Calu3 (cell line): ENCODE measurements around the gene DRC1. TPM values are rescaled to one million over a fixed set of nuclear protein-coding genes. Genes with fewer than 3 reads are reported as not detected.

Source experiments
- BruUV-seq: library from RNA; stranded (reverse); fragments of 400-500 nt; replicated peaks from 2 replicates; lab custom pipeline; 2021; lab: Mats Ljungman, UMichigan
- CTCF ChIA-PET: fragments of 300-600 bp; sonication (Branson Sonifier 250); formaldehyde crosslinking; loops from one replicate; lab custom pipeline; 2022; ENCODE audit warnings: antibody characterized with exemption; lab: Charles Lee
- DNase-seq: peaks from one replicate; pipeline ENCODE4 v3.0.0; 2022
- H3K27ac Mint-ChIP-seq: one replicate; pipeline ENCODE4 v1.8.0; 2022; ENCODE audit warnings: mixed read lengths; ENCODE audit not compliant: unreplicated experiment
- H3K27me3 Mint-ChIP-seq: one replicate; pipeline ENCODE4 v1.8.0; 2022; ENCODE audit warnings: mixed read lengths; ENCODE audit not compliant: unreplicated experiment
- H3K36me3 Mint-ChIP-seq: one replicate; pipeline ENCODE4 v1.8.0; 2022; ENCODE audit warnings: mild to moderate bottlenecking, moderate library complexity, mixed read lengths; ENCODE audit not compliant: insufficient read depth, unreplicated experiment
- H3K4me1 Mint-ChIP-seq: one replicate; pipeline ENCODE4 v1.8.0; 2022; ENCODE audit warnings: mild to moderate bottlenecking, low read depth, mixed read lengths; ENCODE audit not compliant: unreplicated experiment
- H3K4me3 Mint-ChIP-seq: one replicate; pipeline ENCODE4 v1.8.0; 2022; ENCODE audit warnings: mild to moderate bottlenecking, low read depth, moderate library complexity, mixed read lengths; ENCODE audit not compliant: unreplicated experiment
- H3K9me3 Mint-ChIP-seq: one replicate; pipeline ENCODE4 v1.8.0; 2022; ENCODE audit warnings: low read depth, mixed read lengths; ENCODE audit not compliant: unreplicated experiment
- intact Hi-C: fragments of 100-400 bp; cut with micrococcal nuclease; formaldehyde crosslinking; loops from one replicate; pipeline ENCODE4 v1.10.0; 2022; ENCODE audit not compliant: unreplicated experiment
- total RNA-seq: library from RNA; stranded (reverse); gene quantifications from 2 replicates; pipeline ENCODE4 v1.2.3, GENCODE V29; 2022
- TF ChIP-seq, protein P1 (sequence below): fragments of 200-600 bp; IDR thresholded peaks from one replicate; pipeline ENCODE4 v1.8.0; 2022; ENCODE audit warnings: antibody characterized with exemption; ENCODE audit not compliant: unreplicated experiment

DRC1 gene
- total RNA-seq, 1 experiment from 2014 or later: not detected

DNA sequence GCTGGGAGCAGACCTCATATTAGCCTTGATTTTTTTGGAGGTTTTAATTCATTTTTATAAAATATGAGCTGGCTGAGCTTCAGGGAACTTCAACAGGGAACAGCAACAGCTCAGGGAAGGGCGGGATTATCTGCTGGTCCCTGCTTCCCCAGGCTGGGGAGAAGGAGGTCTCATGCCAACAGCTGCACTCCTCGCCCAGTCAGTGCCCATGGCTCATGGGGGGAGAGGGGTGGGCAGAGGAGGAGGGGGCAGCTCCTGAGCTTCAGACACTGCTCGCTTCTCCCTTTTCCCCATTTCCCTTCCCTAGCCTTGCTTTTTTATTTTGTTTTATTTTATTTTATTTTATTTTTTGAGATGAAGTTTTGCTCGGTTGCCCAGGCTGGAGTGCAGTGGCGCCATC, 76.6 kb downstream of the DRC1 start:
- Mint-ChIP-seq H3K4me1 (no peaks in the 10 kb centered on the region), H3K27ac (no peak overlapping the region), H3K9me3 (no peaks in the 10 kb centered on the region), H3K27me3 (peaks cover 15% of the 10 kb centered on the region), H3K4me3 (no peak overlapping the region), H3K36me3 (no peaks in the 10 kb centered on the region)
- TF ChIP-seq, protein P1, sequence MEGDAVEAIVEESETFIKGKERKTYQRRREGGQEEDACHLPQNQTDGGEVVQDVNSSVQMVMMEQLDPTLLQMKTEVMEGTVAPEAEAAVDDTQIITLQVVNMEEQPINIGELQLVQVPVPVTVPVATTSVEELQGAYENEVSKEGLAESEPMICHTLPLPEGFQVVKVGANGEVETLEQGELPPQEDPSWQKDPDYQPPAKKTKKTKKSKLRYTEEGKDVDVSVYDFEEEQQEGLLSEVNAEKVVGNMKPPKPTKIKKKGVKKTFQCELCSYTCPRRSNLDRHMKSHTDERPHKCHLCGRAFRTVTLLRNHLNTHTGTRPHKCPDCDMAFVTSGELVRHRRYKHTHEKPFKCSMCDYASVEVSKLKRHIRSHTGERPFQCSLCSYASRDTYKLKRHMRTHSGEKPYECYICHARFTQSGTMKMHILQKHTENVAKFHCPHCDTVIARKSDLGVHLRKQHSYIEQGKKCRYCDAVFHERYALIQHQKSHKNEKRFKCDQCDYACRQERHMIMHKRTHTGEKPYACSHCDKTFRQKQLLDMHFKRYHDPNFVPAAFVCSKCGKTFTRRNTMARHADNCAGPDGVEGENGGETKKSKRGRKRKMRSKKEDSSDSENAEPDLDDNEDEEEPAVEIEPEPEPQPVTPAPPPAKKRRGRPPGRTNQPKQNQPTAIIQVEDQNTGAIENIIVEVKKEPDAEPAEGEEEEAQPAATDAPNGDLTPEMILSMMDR: no peak
- intact Hi-C loops: no loop called here
- no TSS peak for BruUV-seq
- DNase-seq: no peak
- CTCF ChIA-PET: interaction anchor here (1.3 kb wide), 1 partner anchor 99 kb away, joined by 3 read pairs; no protein-coding TSS in a partner anchor

DNA sequence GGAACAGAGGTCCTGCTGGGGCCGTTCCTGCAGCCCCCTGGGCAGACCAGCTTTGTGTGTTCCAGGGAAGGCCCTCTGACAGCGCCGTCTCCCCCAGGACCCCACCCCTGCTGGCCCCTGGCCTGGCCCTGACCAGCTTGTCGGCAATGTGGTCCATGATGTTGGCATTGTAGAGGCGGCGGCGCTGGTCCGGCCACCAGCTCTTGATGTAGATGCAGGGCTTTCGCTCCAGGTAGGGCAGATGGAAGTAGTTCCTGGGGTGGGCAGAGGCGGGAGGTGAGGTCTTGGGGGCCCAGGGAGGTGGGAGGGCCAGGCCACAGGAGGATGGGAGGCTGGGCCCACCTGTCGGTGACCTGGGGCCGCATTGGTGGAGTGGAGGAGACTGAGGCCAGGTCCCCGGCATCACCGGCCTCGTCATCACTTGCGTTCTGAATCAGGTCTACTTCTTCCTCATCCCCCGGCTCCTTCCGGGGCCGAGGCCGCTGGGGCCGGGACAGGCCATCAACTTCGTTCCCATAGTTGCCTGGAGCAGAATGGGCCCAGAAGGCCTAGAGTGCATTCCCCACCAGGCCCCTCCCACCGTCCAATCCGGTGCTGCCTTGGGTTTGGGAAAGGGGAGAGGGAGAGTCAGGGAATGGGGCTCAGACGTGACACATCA, 77.5 kb downstream of the DRC1 start:
- H3K9me3 Mint-ChIP-seq: no peaks in the 10 kb centered on the region
- H3K4me1 Mint-ChIP-seq: no peaks in the 10 kb centered on the region
- no TSS peak for BruUV-seq
- intact Hi-C loops: no loop called here
- no peak overlapping the region for H3K27ac Mint-ChIP-seq
- H3K36me3 Mint-ChIP-seq: no peaks in the 10 kb centered on the region
- TF ChIP-seq, protein P1: no peak
- H3K4me3 Mint-ChIP-seq: no peak overlapping the region
- no peak for DNase-seq
- peaks cover 24% of the 10 kb centered on the region for H3K27me3 Mint-ChIP-seq
- CTCF ChIA-PET: no interaction called here

DNA sequence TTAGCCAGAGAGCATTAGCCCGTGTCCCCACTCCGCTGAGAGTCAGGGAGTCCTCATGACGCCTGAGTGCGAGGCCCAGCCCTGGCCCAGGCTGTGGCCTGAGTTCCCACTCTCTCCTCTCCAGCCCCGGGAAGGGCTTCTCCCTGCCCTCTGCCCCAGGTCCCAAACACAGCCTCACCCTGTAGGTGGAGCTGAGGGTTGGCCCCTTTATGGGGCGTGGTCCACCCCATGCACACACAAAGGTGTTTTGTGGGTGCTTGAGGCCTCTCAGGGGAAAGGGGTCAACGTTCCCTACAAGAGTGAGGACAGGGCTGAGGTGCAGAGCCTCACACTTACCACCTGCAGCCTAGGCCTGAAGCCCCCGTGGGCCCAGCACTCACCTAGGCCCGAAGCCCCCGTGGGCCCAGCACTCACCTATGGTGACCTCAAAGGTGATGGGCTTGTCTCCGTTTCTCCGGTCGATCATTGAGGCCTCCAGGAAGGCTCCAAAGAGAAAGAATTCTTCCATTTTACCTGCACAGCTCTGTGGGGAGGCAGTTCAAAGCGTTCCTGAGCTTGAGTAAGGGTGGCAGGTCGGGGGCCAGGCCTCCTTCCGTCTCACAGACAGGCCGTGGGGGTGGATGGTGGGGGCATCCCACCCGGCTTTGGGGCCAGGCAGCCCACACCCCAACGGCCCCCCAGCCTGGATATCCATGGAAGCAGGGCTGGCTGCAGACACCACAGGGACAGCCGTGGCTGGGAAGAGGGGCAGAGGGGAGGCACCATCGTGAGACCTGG, 78.3 kb downstream of the DRC1 start:
- Mint-ChIP-seq H3K9me3 (no peaks in the 10 kb centered on the region), H3K4me3 (no peak overlapping the region), H3K4me1 (no peaks in the 10 kb centered on the region), H3K27ac (no peak overlapping the region), H3K36me3 (no peaks in the 10 kb centered on the region), H3K27me3 (peaks cover 32% of the 10 kb centered on the region)
- TF ChIP-seq, protein P1: no peak
- DNase-seq: no peak
- BruUV-seq: no TSS peak
- intact Hi-C loops: no loop called here
- CTCF ChIA-PET: no interaction called here

DNA sequence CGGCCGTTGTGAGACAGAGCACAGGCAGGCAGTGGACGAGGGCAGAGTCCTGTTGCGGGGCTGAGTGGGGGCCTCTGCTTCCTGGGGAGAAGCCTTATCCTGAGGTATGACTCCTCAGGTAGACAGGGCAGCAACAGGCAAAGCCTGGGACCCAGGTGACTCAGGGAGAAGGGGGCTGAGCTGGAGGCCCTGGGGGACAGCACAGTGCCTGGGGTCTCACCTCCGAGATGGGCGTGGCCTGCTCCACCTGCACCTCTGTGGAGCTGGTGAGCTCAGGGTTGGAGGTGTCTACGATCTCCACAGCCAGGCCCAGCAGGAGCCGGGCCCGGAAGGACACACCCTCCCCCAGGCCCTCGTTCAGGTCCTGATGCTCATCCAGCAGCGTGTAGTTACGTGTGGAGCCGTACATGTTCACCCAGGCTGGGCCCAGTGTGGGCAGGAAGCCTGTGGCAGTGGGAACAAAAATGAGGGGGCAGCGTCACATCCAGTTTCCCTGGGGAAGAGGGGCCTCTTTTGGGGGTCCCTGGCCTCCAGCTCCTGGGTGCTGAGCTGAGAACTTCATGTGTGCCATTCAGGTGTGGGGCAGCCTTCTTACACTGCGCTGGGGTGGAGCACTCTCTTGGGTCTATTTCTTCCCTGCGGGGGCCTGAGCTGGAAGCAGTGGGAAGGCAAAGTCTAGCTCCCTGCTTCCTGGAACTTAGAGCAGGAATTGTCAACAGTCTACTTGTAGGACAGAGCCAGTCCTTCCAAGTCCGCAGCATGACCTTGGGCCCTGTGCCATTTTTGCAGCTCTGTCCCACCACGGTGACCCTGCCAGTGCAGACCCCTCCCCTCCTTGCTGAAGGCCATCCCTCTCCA, 79.1 kb downstream of the DRC1 start:
- no peaks in the 10 kb centered on the region for H3K9me3 Mint-ChIP-seq
- H3K4me1 Mint-ChIP-seq: no peaks in the 10 kb centered on the region
- CTCF ChIA-PET: no interaction called here
- intact Hi-C loops: no loop called here
- no peaks in the 10 kb centered on the region for H3K36me3 Mint-ChIP-seq
- TF ChIP-seq, protein P1: no peak
- no TSS peak for BruUV-seq
- no peak for DNase-seq
- no peak overlapping the region for H3K27ac Mint-ChIP-seq
- peaks cover 40% of the 10 kb centered on the region for H3K27me3 Mint-ChIP-seq
- H3K4me3 Mint-ChIP-seq: no peak overlapping the region
